Breast epithelium (tissue), 4 donors: Measurements from ENCODE around the gene SCAI. TPM values are rescaled to one million over a fixed set of nuclear protein-coding genes. Genes with fewer than 3 reads are reported as not detected.

ENCODE experiments used
- DNase-seq, 2 donors: peaks; one replicate each; pipeline ENCODE4 v3.0.0-alpha.2; 2019; ENCODE audit warnings: low spot score in 2 of 2
- H3K27ac ChIP-seq, 2 donors: fragments of 200-600 bp; sonication (generic) in 1 of 2; one replicate each; pipeline ENCODE4 v1.5.1; 2016 to 2019; ENCODE audit warnings: mild to moderate bottlenecking in 1 of 2
- H3K27me3 ChIP-seq, 2 donors: fragments of 200-600 bp; sonication (generic) in 1 of 2; one replicate each; pipeline versions ENCODE4 v1.5.1 to v1.6.0; 2017 to 2019; ENCODE audit warnings: control low read depth in 1 of 2, mild to moderate bottlenecking in 1 of 2
- H3K36me3 ChIP-seq: fragments of 200-600 bp; one replicate; pipeline ENCODE4 v1.5.1; 2019
- H3K4me1 ChIP-seq, 2 donors: fragments of 200-600 bp; sonication (generic); one replicate each; pipeline ENCODE4 v1.5.1; 2016 to 2019; ENCODE audit warnings: control low read depth in 1 of 2
- H3K4me3 ChIP-seq, 3 donors: fragments of 200-600 bp; sonication (generic); 1 replicate in 2 of 3; 2 replicates in 1 of 3; pipeline ENCODE4 v1.5.1; 2016 to 2019; ENCODE audit warnings: mild to moderate bottlenecking in 3 of 3, moderate library complexity in 2 of 3
- H3K9me3 ChIP-seq, 2 donors: fragments of 200-600 bp; sonication (generic) in 1 of 2; one replicate each; pipeline ENCODE4 v1.5.1; 2016 to 2019; ENCODE audit warnings: control low read depth in 1 of 2
- CTCF ChIP-seq, 3 donors: fragments of 450-650 bp; IDR thresholded peaks; one replicate each; pipeline ENCODE4 v1.5.1; 2016 to 2017; ENCODE audit warnings: antibody characterized with exemption in 3 of 3, mild to moderate bottlenecking in 3 of 3, moderate library complexity in 3 of 3
- POLR2A ChIP-seq: fragments of 450-650 bp; IDR thresholded peaks from one replicate; pipeline ENCODE4 v1.6.1; 2016; ENCODE audit warnings: antibody characterized with exemption, mild to moderate bottlenecking, moderate library complexity
- POLR2AphosphoS5 ChIP-seq, 3 donors: sonication (generic); formaldehyde crosslinking; IDR thresholded peaks; one replicate each; pipeline ENCODE4 v1.6.1; 2017; ENCODE audit warnings: antibody characterized with exemption in 3 of 3
- intact Hi-C: fragments of 100-400 bp; cut with DNase I; formaldehyde crosslinking; loops from one replicate; pipeline ENCODE4 v1.15.1; 2023; ENCODE audit warnings: low total_unique reads
- total RNA-seq, 3 donors: library from RNA; depleted of rRNA; stranded (reverse); fragments of >200 nt; gene quantifications; one replicate each; pipeline ENCODE4 v1.1.0, GENCODE V29; 2016

Gene SCAI
- total RNA-seq, 3 donors from 2014 or later: 9.3 to 12.9 (median 11.5) TPM

- H3K36me3 ChIP-seq: peaks cover 9% of the 10 kb centered on the region
- H3K4me3 ChIP-seq: no peak overlapping the region
- TF ChIP-seq POLR2A: no peak
- no peak for TF ChIP-seq CTCF (IDR thresholded peaks at IDR 0.05)
- TF ChIP-seq POLR2AphosphoS5 (IDR thresholded peaks at IDR 0.05): no peak
- H3K4me1 ChIP-seq: no peaks in the 10 kb centered on the region
- H3K27ac ChIP-seq: no peak overlapping the region
- intact Hi-C loops: no loop called here
- no peak for DNase-seq
- H3K27me3 ChIP-seq: no peaks in the 10 kb centered on the region
- H3K9me3 ChIP-seq: no peaks in the 10 kb centered on the region
Observed at GRCh38 chr9:124908098-124908497, 235.2 kb downstream of the SCAI start.

- no peak for DNase-seq
- H3K27ac ChIP-seq: no peak overlapping the region
- no peaks in the 10 kb centered on the region for H3K27me3 ChIP-seq
- intact Hi-C loops: loop anchor here (1.0 kb wide), 1 partner anchor 13 kb away; no protein-coding TSS in a partner anchor
- no peaks in the 10 kb centered on the region for H3K9me3 ChIP-seq
- no peak for TF ChIP-seq CTCF (IDR thresholded peaks at IDR 0.05)
- no peak for TF ChIP-seq POLR2AphosphoS5 (IDR thresholded peaks at IDR 0.05)
- no peak for TF ChIP-seq POLR2A
- H3K36me3 ChIP-seq: peaks cover 9% of the 10 kb centered on the region
- H3K4me1 ChIP-seq: no peaks in the 10 kb centered on the region
- no peak overlapping the region for H3K4me3 ChIP-seq
Observed at GRCh38 chr9:124906966-124907365, 236.4 kb downstream of the SCAI start.

- Histone ChIP-seq H3K36me3 (no peaks in the 10 kb centered on the region), H3K9me3 (no peaks in the 10 kb centered on the region), H3K4me3 (no peak overlapping the region), H3K27me3 (no peaks in the 10 kb centered on the region), H3K4me1 (no peaks in the 10 kb centered on the region), H3K27ac (no peak overlapping the region)
- DNase-seq: no peak
- intact Hi-C loops: no loop called here
- TF ChIP-seq POLR2A: no peak
- TF ChIP-seq CTCF (IDR thresholded peaks at IDR 0.05): no peak
- TF ChIP-seq POLR2AphosphoS5 (IDR thresholded peaks at IDR 0.05): no peak
Observed at GRCh38 chr9:124899845-124900244, 243.5 kb downstream of the SCAI start.

- Histone ChIP-seq H3K36me3 (no peaks in the 10 kb centered on the region), H3K9me3 (no peaks in the 10 kb centered on the region), H3K4me1 (no peaks in the 10 kb centered on the region), H3K27ac (no peak overlapping the region), H3K27me3 (no peaks in the 10 kb centered on the region), H3K4me3 (no peak overlapping the region)
- intact Hi-C loops: no loop called here
- DNase-seq: no peak
- TF ChIP-seq POLR2AphosphoS5 (IDR thresholded peaks at IDR 0.05): no peak
- TF ChIP-seq CTCF (IDR thresholded peaks at IDR 0.05): no peak
- no peak for TF ChIP-seq POLR2A
Observed at GRCh38 chr9:124897570-124898460, 245.5 kb downstream of the SCAI start.

GRCh38 chr9:124894741-124895170, 248.6 kb downstream of the SCAI start:
- Histone ChIP-seq H3K27ac (no peak overlapping the region), H3K9me3 (no peaks in the 10 kb centered on the region), H3K4me1 (no peaks in the 10 kb centered on the region), H3K27me3 (no peaks in the 10 kb centered on the region), H3K36me3 (no peaks in the 10 kb centered on the region), H3K4me3 (no peak overlapping the region)
- DNase-seq: no peak
- intact Hi-C loops: loop anchor here (1.0 kb wide), 1 partner anchor 13 kb away; no protein-coding TSS in a partner anchor
- TF ChIP-seq CTCF (IDR thresholded peaks at IDR 0.05) (peak in 1 of 3 donors; percentile 14), POLR2AphosphoS5 (IDR thresholded peaks at IDR 0.05) (no peak)
